WTC11 (cell line): ENCODE measurements around the gene TIMM50. TPM values are rescaled to one million over a fixed set of nuclear protein-coding genes. Genes with fewer than 3 reads are reported as not detected.

ENCODE experiments used
- ATAC-seq: fragments of 200-7000 bp; cut with Tn5 transposase; 2 replicates; pipeline ENCODE4 v1.10.0; 2021; ENCODE audit warnings: mild to moderate bottlenecking, moderate library complexity
- CTCF ChIA-PET: fragments of 300-600 bp; sonication (Branson Sonifier 250); formaldehyde crosslinking; loops from one replicate; lab custom pipeline; 2021; ENCODE audit warnings: antibody characterized with exemption; lab: Charles Lee
- POLR2A ChIA-PET: fragments of 350-600 bp; sonication (Branson Sonifier 250); formaldehyde crosslinking; loops from one replicate; lab custom pipeline; 2021; ENCODE audit warnings: antibody characterized with exemption; lab: Charles Lee
- DNase-seq: peaks from one replicate; pipeline ENCODE4 v3.0.0; 2021; ENCODE audit warnings: low spot score
- H3K27ac Mint-ChIP-seq: 2 replicates; pipeline ENCODE4 v1.8.0; 2021; ENCODE audit warnings: mixed read lengths
- H3K27me3 Mint-ChIP-seq: 2 replicates; pipeline ENCODE4 v1.8.0; 2021; ENCODE audit warnings: low read depth, mild to moderate bottlenecking, moderate library complexity, mixed read lengths
- H3K36me3 Mint-ChIP-seq: 2 replicates; pipeline ENCODE4 v1.8.0; 2021; ENCODE audit warnings: mixed read lengths
- H3K4me1 Mint-ChIP-seq: 2 replicates; pipeline ENCODE4 v1.8.0; 2022; ENCODE audit warnings: mixed read lengths
- H3K4me3 Mint-ChIP-seq: 2 replicates; pipeline ENCODE4 v1.8.0; 2021; ENCODE audit warnings: mild to moderate bottlenecking, moderate library complexity, mixed read lengths
- H3K9me3 Mint-ChIP-seq: 2 replicates; pipeline ENCODE4 v1.8.0; 2021; ENCODE audit warnings: mixed read lengths
- ATF2 ChIP-seq: sonication (generic); formaldehyde crosslinking; IDR thresholded peaks from 2 replicates; pipeline ENCODE4 v1.8.1; 2022; ENCODE audit warnings: low read depth, missing genetic modification reagents, borderline replicate concordance
- CREM ChIP-seq: sonication (generic); formaldehyde crosslinking; IDR thresholded peaks from 2 replicates; pipeline ENCODE4 v1.8.1; 2022; ENCODE audit warnings: mild to moderate bottlenecking, missing genetic modification reagents, moderate library complexity
- CTCF ChIP-seq: fragments of 200-600 bp; IDR thresholded peaks from 2 replicates; pipeline ENCODE4 v1.8.0; 2022; ENCODE audit warnings: antibody characterized with exemption
- FOXJ3 ChIP-seq: sonication (generic); formaldehyde crosslinking; IDR thresholded peaks from 2 replicates; pipeline ENCODE4 v1.9.0; 2021; ENCODE audit warnings: missing genetic modification reagents, mild to moderate bottlenecking, borderline replicate concordance
- FOXP4 ChIP-seq: sonication (generic); formaldehyde crosslinking; IDR thresholded peaks from 2 replicates; pipeline ENCODE4 v1.8.0; 2022; ENCODE audit warnings: mild to moderate bottlenecking, missing genetic modification reagents
- GABPB1 ChIP-seq: sonication (generic); formaldehyde crosslinking; IDR thresholded peaks from 2 replicates; pipeline ENCODE4 v1.8.1; 2023; ENCODE audit warnings: mild to moderate bottlenecking, missing genetic modification reagents
- GTF2I ChIP-seq: fragments of 250-450 bp; sonication (Bioruptor Pico); conservative IDR thresholded peaks from 2 replicates; pipeline ENCODE4 v1.4.0; 2021; ENCODE audit warnings: mild to moderate bottlenecking
- JAZF1 ChIP-seq: fragments of 250-450 bp; sonication (Bioruptor Pico); IDR thresholded peaks from 2 replicates; pipeline ENCODE4 v1.9.0; 2021; ENCODE audit warnings: moderate library complexity, mild to moderate bottlenecking, inconsistent platforms
- KAT7 ChIP-seq: sonication (generic); formaldehyde crosslinking; IDR thresholded peaks from 2 replicates; pipeline ENCODE4 v1.8.1; 2023; ENCODE audit warnings: missing genetic modification reagents, mild to moderate bottlenecking, borderline replicate concordance
- MLX ChIP-seq: sonication (generic); formaldehyde crosslinking; IDR thresholded peaks from 2 replicates; pipeline ENCODE4 v1.8.1; 2023; ENCODE audit warnings: mild to moderate bottlenecking, missing genetic modification reagents, moderate library complexity
- MYBL2 ChIP-seq: sonication (generic); formaldehyde crosslinking; IDR thresholded peaks from 2 replicates; pipeline ENCODE4 v1.8.1; 2023; ENCODE audit warnings: mild to moderate bottlenecking, moderate library complexity, missing genetic modification reagents
- NR1H2 ChIP-seq: sonication (generic); formaldehyde crosslinking; IDR thresholded peaks from 2 replicates; pipeline ENCODE4 v1.9.0; 2021; ENCODE audit warnings: mild to moderate bottlenecking, moderate library complexity, missing genetic modification reagents
- NR2C2 ChIP-seq: sonication (generic); formaldehyde crosslinking; IDR thresholded peaks from 2 replicates; pipeline ENCODE4 v1.8.0; 2022; ENCODE audit warnings: mild to moderate bottlenecking, missing genetic modification reagents
- RELA ChIP-seq: sonication (generic); formaldehyde crosslinking; IDR thresholded peaks from 2 replicates; pipeline ENCODE4 v1.8.1; 2022; ENCODE audit warnings: missing genetic modification reagents, mild to moderate bottlenecking, borderline replicate concordance
- SMAD4 ChIP-seq: sonication (generic); formaldehyde crosslinking; IDR thresholded peaks from 2 replicates; pipeline ENCODE4 v1.8.0; 2022; ENCODE audit warnings: mild to moderate bottlenecking, missing genetic modification reagents
- ZNF263 ChIP-seq: sonication (generic); formaldehyde crosslinking; IDR thresholded peaks from 2 replicates; pipeline ENCODE4 v1.8.1; 2022; ENCODE audit warnings: low read depth, mild to moderate bottlenecking, moderate library complexity, missing genetic modification reagents
- ZNF423 ChIP-seq: fragments of 250-450 bp; sonication (Bioruptor Pico); IDR thresholded peaks from 2 replicates; pipeline ENCODE4 v2.1.2; 2022; ENCODE audit warnings: mild to moderate bottlenecking, moderate library complexity
- total RNA-seq: library from RNA; stranded (reverse); gene quantifications from 3 replicates; pipeline ENCODE4 v1.2.3, GENCODE V29; 2021

TIMM50 gene
- total RNA-seq, 1 experiment from 2014 or later: 154 TPM

DNA sequence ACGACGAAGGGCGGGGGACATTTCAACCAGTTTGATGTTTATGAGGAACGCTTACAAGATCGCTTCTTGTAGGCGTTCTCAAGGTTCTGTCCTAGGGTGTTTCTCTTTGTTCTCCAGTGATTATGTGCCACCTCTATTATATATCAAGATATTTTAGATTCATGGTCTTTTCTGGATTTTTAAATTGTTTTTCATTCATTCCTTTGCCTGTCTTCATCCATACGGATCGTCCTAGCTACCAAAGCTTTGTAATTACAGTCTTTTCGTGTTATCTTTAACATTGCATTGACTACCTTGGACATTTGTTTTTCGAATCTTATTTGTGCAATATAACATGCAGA lies 59.7 kb downstream of the TIMM50 start:
- no peak for ATAC-seq
- POLR2A ChIA-PET: interaction anchor here (0.6 kb wide), 1 partner anchor 100 kb away, joined by 4 read pairs; no protein-coding TSS in a partner anchor
- no peak for TF ChIP-seq GTF2I
- TF ChIP-seq ZNF263: no peak
- no peak for TF ChIP-seq FOXP4 (CRISPR knock-in tag)
- TF ChIP-seq FOXJ3 (CRISPR knock-in tag): no peak
- TF ChIP-seq MYBL2 (CRISPR knock-in tag): no peak
- TF ChIP-seq SMAD4 (CRISPR knock-in tag): no peak
- TF ChIP-seq NR1H2 (CRISPR knock-in tag): no peak
- TF ChIP-seq CTCF: no peak; the same call in none of the 2 replicates
- TF ChIP-seq ATF2 (CRISPR knock-in tag): no peak
- TF ChIP-seq RELA (CRISPR knock-in tag): no peak
- no peak for TF ChIP-seq GABPB1 (CRISPR knock-in tag)
- no peak for TF ChIP-seq CREM (CRISPR knock-in tag)
- TF ChIP-seq NR2C2 (CRISPR knock-in tag): no peak
- no peak for TF ChIP-seq ZNF423
- TF ChIP-seq MLX (CRISPR knock-in tag): no peak
- no peak for TF ChIP-seq KAT7 (CRISPR knock-in tag)
- no peak for TF ChIP-seq JAZF1 (CRISPR knock-in tag)

More for the DNA sequence above, 59.7 kb downstream of the TIMM50 start:
- H3K36me3 Mint-ChIP-seq: no peaks in the 10 kb centered on the region
- peaks cover 31% of the 10 kb centered on the region for H3K4me1 Mint-ChIP-seq
- peak overlapping the region; percentile 90 for H3K4me3 Mint-ChIP-seq
- no peaks in the 10 kb centered on the region for H3K9me3 Mint-ChIP-seq
- H3K27ac Mint-ChIP-seq: peak overlapping the region; percentile 1; the same call in 1 of the 2 replicates
- CTCF ChIA-PET: interaction anchor here (0.5 to 2.8 kb wide), 5 partner anchors 28 to 642 kb away, joined by 3 to 17 read pairs (median 3); partner anchors contain the start of gene TIMM50
- no peak for DNase-seq
- H3K27me3 Mint-ChIP-seq: peaks cover 2% of the 10 kb centered on the region; the same call in 1 of the 2 replicates

Other genes with a start within 250 kb of the TIMM50 start
- not detected in 3 replicates for gene IFNL3, start 235.8 kb upstream of the TIMM50 start, total RNA-seq
- gene IFNL4, start 232.0 kb upstream of the TIMM50 start, total RNA-seq: not detected in 3 replicates
- not detected in 3 replicates for gene IFNL2, start 212.4 kb upstream of the TIMM50 start, total RNA-seq
- not detected in 3 replicates for gene IFNL1, start 184.4 kb upstream of the TIMM50 start, total RNA-seq
- 7.1 to 8.5 TPM (median 8.1 TPM) in 3 replicates for gene LRFN1, start 160.0 kb upstream of the TIMM50 start, total RNA-seq
- gene GMFG, start 144.8 kb upstream of the TIMM50 start, total RNA-seq: 0.96 to 1.8 TPM (median 1.4 TPM) in 3 replicates
- 148 to 164 TPM (median 150 TPM) in 3 replicates for gene SAMD4B, start 138.4 kb upstream of the TIMM50 start, total RNA-seq
- gene PAF1, start 89.7 kb upstream of the TIMM50 start, total RNA-seq: 27.8 to 34.4 TPM (median 29.4 TPM) in 3 replicates
- 37.6 to 42.9 TPM (median 39.4 TPM) in 3 replicates for gene MED29, start 89.5 kb upstream of the TIMM50 start, total RNA-seq
- gene ZFP36, start 74.0 kb upstream of the TIMM50 start, total RNA-seq: 17.3 to 22.2 TPM (median 18.4 TPM) in 3 replicates
- gene PLEKHG2, start 68.2 kb upstream of the TIMM50 start, total RNA-seq: 62.3 to 72.0 TPM (median 63.6 TPM) in 3 replicates
- 2,962 to 3,158 TPM (median 2,999 TPM) in 3 replicates for gene RPS16, start 44.9 kb upstream of the TIMM50 start, total RNA-seq
- 109 to 135 TPM (median 110 TPM) in 3 replicates for gene SUPT5H, start 35.3 kb upstream of the TIMM50 start, total RNA-seq
- 16.4 to 23.9 TPM (median 21.6 TPM) in 3 replicates for gene DLL3, start 18.1 kb downstream of the TIMM50 start, total RNA-seq
- gene SELENOV, start 34.3 kb downstream of the TIMM50 start, total RNA-seq: 12.6 to 15.4 TPM (median 15.1 TPM) in 3 replicates
- gene EID2B, start 52.0 kb downstream of the TIMM50 start, total RNA-seq: 2.7 to 3.6 TPM (median 2.7 TPM) in 3 replicates
- 21.5 to 24.0 TPM (median 23.7 TPM) in 3 replicates for gene EID2, start 59.3 kb downstream of the TIMM50 start, total RNA-seq
- gene LGALS13, start 121.7 kb downstream of the TIMM50 start, total RNA-seq: not detected in 3 replicates
- not detected in 3 replicates for gene LGALS16, start 175.1 kb downstream of the TIMM50 start, total RNA-seq
- gene LGALS14, start 223.6 kb downstream of the TIMM50 start, total RNA-seq: not detected in 3 replicates